CD4-positive, alpha-beta T cell treated with Interleukin-15 for 4 hours (primary cell): ENCODE data around the gene PCBP2.

Source experiments
- DNase-seq: peaks from one replicate; pipeline ENCODE4 v3.0.0-alpha.2; 2020; ENCODE audit warnings: low spot score

The PCBP2 gene

GRCh38 chr12:53508534-53509170, 56.8 kb downstream of the PCBP2 start:
- DNase-seq: peak; percentile 84

- DNase-seq: no peak
These were observed 58.4 kb downstream of the PCBP2 start for GRCh38 chr12:53510181-53510812.

- no peak for DNase-seq
These were observed 62.0 kb downstream of the PCBP2 start for GRCh38 chr12:53513712-53514410.

GRCh38 chr12:53514628-53515290, 62.9 kb downstream of the PCBP2 start:
- DNase-seq: no peak

- no peak for DNase-seq
These were observed 63.4 kb downstream of the PCBP2 start for GRCh38 chr12:53515291-53515680.

GRCh38 chr12:53516758-53517455, 65.0 kb downstream of the PCBP2 start:
- no peak for DNase-seq

GRCh38 chr12:53518381-53518780, 66.5 kb downstream of the PCBP2 start:
- no peak for DNase-seq

GRCh38 chr12:53523131-53523530, 71.2 kb downstream of the PCBP2 start:
- no peak for DNase-seq

- DNase-seq: no peak
These were observed 72.6 kb downstream of the PCBP2 start for GRCh38 chr12:53524476-53524875.

GRCh38 chr12:53530061-53530460, 78.2 kb downstream of the PCBP2 start:
- DNase-seq: no peak
